ENCODE results near the gene PECR.

DNA sequence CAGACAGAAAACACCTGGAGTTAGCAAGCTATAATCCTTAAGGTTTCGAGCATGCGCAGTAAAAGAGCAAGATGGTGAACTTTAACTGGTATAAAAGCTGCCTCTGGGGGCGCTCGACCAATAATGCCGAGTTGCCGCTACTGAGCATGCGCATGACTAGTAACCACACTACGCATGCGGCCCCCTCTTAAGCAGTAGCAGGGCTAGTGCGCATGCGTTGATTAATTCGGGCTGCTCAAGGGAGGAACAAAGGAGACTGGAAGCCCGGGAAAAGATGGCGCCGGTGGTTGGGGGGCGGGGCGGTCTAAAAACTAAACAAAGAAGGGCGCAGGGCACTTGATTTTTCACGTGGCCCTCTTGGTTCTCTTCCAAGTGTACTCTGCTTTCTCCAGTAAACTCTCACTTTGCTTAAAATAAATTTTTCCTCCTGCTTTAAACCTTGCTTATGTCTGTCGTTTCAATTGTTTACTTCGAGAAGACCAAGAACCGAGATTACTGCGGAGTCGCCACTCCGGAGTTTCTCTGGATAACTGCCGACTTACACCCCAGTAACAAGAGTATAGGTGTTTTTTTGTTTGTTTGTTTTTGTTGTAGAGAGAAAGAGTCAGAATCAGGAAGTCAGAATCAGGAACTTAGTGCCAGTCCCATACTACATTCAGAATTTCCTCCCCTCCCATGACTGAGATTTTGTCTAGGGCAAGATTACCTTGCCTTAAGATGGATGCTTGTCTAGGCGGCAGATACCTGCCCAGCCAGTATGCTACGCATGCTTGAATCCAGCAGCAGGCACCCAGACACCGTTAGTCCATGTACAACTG lies 33.3 kb upstream of the PECR start:
- TF ChIP-seq POLR2AphosphoS5 (IDR thresholded peaks at IDR 0.05; ENCODE audit: low read depth, low read length) = peak; percentile 83
- TF ChIP-seq TAF1 (IDR thresholded peaks at IDR 0.05; ENCODE audit: low read depth, low read length) = no peak
- peak; percentile 73 for TF ChIP-seq POLR2A (IDR thresholded peaks at IDR 0.05; ENCODE audit: low read depth, low read length)
- TF ChIP-seq SPI1 (IDR thresholded peaks at IDR 0.05; ENCODE audit: low read depth, low read length) = peak; percentile 41
- TF ChIP-seq POU2F2 (IDR thresholded peaks at IDR 0.05; ENCODE audit: low read depth, low read length) = peak; percentile 68
- TF ChIP-seq PAX5 (IDR thresholded peaks at IDR 0.05; ENCODE audit: insufficient read depth, low read length, severe bottlenecking) = no peak
